Ovary (tissue), 9 donors: Measurements from ENCODE around the gene TMEM59. TPM values are rescaled to one million over a fixed set of nuclear protein-coding genes. Genes with fewer than 3 reads are reported as not detected.

Experiments used
- DNase-seq, 5 donors: peaks; one replicate each; pipeline ENCODE4 v3.0.0-alpha.2; 2019 to 2020
- H3K27ac ChIP-seq, 2 donors: fragments of 200-600 bp; one replicate each; pipeline versions ENCODE4 v1.5.1 to v1.8.0; 2019 to 2022
- H3K27me3 ChIP-seq: fragments of 200-600 bp; one replicate; pipeline ENCODE4 v1.8.0; 2022
- H3K36me3 ChIP-seq: fragments of 200-600 bp; sonication (generic); one replicate; pipeline ENCODE4 v1.5.1; 2019
- H3K4me1 ChIP-seq: one replicate; pipeline ENCODE4 v1.8.1; 2013; ENCODE audit warnings: mild to moderate bottlenecking, moderate library complexity; ENCODE audit not compliant: insufficient read depth
- H3K4me3 ChIP-seq: fragments of 200-600 bp; sonication (generic); one replicate; pipeline ENCODE4 v1.5.1; 2017
- H3K9me3 ChIP-seq, 2 donors: fragments of 200-600 bp in 1 of 2; sonication (generic) in 1 of 2; one replicate each; pipeline versions ENCODE4 v1.5.1 to v1.8.1; 2013 to 2019; ENCODE audit warnings: mild to moderate bottlenecking in 1 of 2, moderate library complexity in 1 of 2
- CTCF ChIP-seq, 3 donors: fragments of 450-650 bp in 2 of 3; fragments of 200-600 bp in 1 of 3; IDR thresholded peaks; one replicate each; pipeline versions ENCODE4 v1.5.1 to v1.8.0; 2016 to 2022; ENCODE audit warnings: antibody characterized with exemption in 3 of 3, mild to moderate bottlenecking in 1 of 3
- EP300 ChIP-seq: sonication (generic); formaldehyde crosslinking; IDR thresholded peaks from one replicate; pipeline ENCODE4 v1.6.1; 2017; ENCODE audit warnings: antibody characterized with exemption
- POLR2A ChIP-seq: fragments of 450-650 bp; IDR thresholded peaks from one replicate; pipeline ENCODE4 v1.6.1; 2017; ENCODE audit warnings: antibody characterized with exemption, mild to moderate bottlenecking, moderate library complexity
- WGBS, 3 donors: extraction: QIAGEN DNeasy Blood & Tissue Kit in 1 of 3; methylation state at CpG; one replicate each; pipeline versions ENCODE4 v1.1.5 to v1.1.7; 2013 to 2017; 5-methylcytosine and 5-hydroxymethylcytosine counted together
- intact Hi-C, 4 donors: fragments of 100-400 bp; cut with DNase I; formaldehyde crosslinking; loops; one replicate each; pipeline versions ENCODE4 v1.11.0 to v1.15.1; 2022 to 2023
- polyA plus RNA-seq, 2 donors: library from polyadenylated mRNA; stranded (reverse); fragments of 200-250 nt in 1 of 2; fragments of 350-450 nt in 1 of 2; fragmentation: Illumina TruSeq in 1 of 2; extraction: RNeasy Lipid Tissue Mini Kit (QIAGEN cat#74804) in 1 of 2; gene quantifications; one replicate each; pipeline ENCODE4 v1.2.3, GENCODE V29; 2013 to 2014
- total RNA-seq, 7 donors: library from RNA; depleted of rRNA in 2 of 7; stranded (reverse); fragments of >200 nt in 2 of 7; fragmentation: NEBNext Ultra II Directional in 3 of 7; extraction: Animal tissue kit (Norgen Biotek cat#: 25700) in 3 of 7; gene quantifications; one replicate each; pipeline versions ENCODE4 v1.1.0 to v1.2.4, GENCODE V29; 2016 to 2023
- donor health status: DM: no; HTN: no; CAD: no; lungs with moderate emphysema.
- donor health status: DM: no; HTN: no; CAD: no.
- donor health status: Bipolar disorder and iron deficiency.
- donor health status: DM: yes; HTN: yes; CAD: no.
- donor health status: DM: no; HTN: no; CAD: no.
- donor health status: DM: yes; HTN: yes; CAD: no.

Gene TMEM59
- total and polyA plus RNA-seq, 9 donors: 165 to 406 (median 268) TPM

GRCh38 chr1:53992085-53992874 is 60.7 kb downstream of the TMEM59 start:
- Histone ChIP-seq H3K27ac (no peak overlapping the region), H3K27me3 (no peaks in the 10 kb centered on the region), H3K9me3 (no peaks in the 10 kb centered on the region), H3K36me3 (no peaks in the 10 kb centered on the region), H3K4me3 (no peak overlapping the region), H3K4me1 (no peaks in the 10 kb centered on the region)
- DNase-seq: no peak
- intact Hi-C loops: no loop called here
- TF ChIP-seq POLR2A (no peak), EP300 (no peak), CTCF (IDR thresholded peaks at IDR 0.05) (no peak)
- WGBS, 3 donors: 72 to 79% (median 74%) methylated on average over 4 of the region's 4 CpGs

- H3K27ac ChIP-seq: no peak overlapping the region
- 76 to 85% (median 80%) methylated on average over 2 of the region's 2 CpGs for WGBS, 3 donors
- no peaks in the 10 kb centered on the region for H3K27me3 ChIP-seq
- intact Hi-C loops: no loop called here
- no peak for DNase-seq
- H3K4me1 ChIP-seq: no peaks in the 10 kb centered on the region
- H3K9me3 ChIP-seq: no peaks in the 10 kb centered on the region
- H3K4me3 ChIP-seq: no peak overlapping the region
- H3K36me3 ChIP-seq: no peaks in the 10 kb centered on the region
- TF ChIP-seq CTCF (IDR thresholded peaks at IDR 0.05) (no peak), POLR2A (no peak), EP300 (no peak)
Observed at GRCh38 chr1:53987880-53988279, 65.1 kb downstream of the TMEM59 start.

DNA sequence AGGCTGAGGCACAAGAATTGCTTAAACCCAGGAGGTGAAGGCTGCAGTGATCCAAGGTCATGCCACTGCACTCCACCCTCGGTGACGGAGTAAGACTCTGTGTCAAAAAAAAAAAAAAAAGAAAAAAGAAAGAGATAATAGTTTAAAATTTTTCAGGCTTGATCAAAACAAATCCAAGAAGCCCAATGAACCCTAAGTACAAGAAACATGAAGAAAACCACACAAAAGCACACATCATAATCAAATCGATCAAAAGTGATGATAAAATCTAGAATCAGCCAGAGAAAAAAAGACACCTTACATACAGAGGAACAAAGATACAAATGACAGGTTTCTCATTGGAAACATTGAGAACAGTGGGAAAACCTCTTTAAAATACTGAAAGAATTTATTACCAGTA is 66.5 kb downstream of the TMEM59 start:
- Histone ChIP-seq H3K36me3 (no peaks in the 10 kb centered on the region), H3K27ac (no peak overlapping the region), H3K27me3 (no peaks in the 10 kb centered on the region), H3K9me3 (no peaks in the 10 kb centered on the region), H3K4me1 (peaks cover 2% of the 10 kb centered on the region), H3K4me3 (no peak overlapping the region)
- intact Hi-C loops: no loop called here
- no peak for TF ChIP-seq EP300
- TF ChIP-seq POLR2A: no peak
- TF ChIP-seq CTCF (IDR thresholded peaks at IDR 0.05): no peak
- DNase-seq: no peak
- 93 to 100% (median 93%) methylated on average over 3 of the region's 3 CpGs for WGBS, 3 donors

DNA sequence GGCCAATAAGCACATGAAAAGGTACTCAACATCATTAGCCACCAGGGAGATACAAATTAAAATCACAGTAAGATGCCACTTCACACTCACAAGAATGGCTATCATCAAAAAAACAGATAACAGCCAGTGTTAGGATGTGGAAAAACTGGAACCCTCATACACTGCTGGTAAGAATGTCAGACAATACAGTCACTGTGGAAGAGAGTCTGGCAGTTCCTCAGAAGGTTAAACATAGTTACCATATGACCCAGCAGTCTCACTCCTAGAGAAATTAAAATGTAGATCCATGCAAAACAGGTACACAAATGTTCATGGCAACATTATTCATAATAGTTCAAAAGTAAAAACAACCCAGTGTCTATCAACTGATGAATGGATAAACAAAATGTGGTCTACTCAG is 68.3 kb downstream of the TMEM59 start:
- H3K4me1 ChIP-seq: peaks cover 2% of the 10 kb centered on the region
- intact Hi-C loops: no loop called here
- no peak for DNase-seq
- H3K9me3 ChIP-seq: no peaks in the 10 kb centered on the region
- no peak overlapping the region for H3K27ac ChIP-seq
- H3K27me3 ChIP-seq: no peaks in the 10 kb centered on the region
- H3K4me3 ChIP-seq: no peak overlapping the region
- TF ChIP-seq CTCF (IDR thresholded peaks at IDR 0.05) (no peak), POLR2A (no peak), EP300 (no peak)
- no peaks in the 10 kb centered on the region for H3K36me3 ChIP-seq
